ENCODE measurements around the gene FN1.
"Not testable (repeated sequence)": the region's sequence is repeated elsewhere in the genome, so short reads cannot be mapped to it uniquely, and the experiment has no call there.

The FN1 gene

GRCh38 chr2:215363461-215364156, 72.3 kb downstream of the FN1 start:
- DNase-seq, result no peak

- no peak for DNase-seq
These were observed 72.8 kb downstream of the FN1 start for GRCh38 chr2:215363039-215363438.

GRCh38 chr2:215362562-215362904, 73.3 kb downstream of the FN1 start:
- DNase-seq, result no peak

- DNase-seq, result no peak
These were observed 73.8 kb downstream of the FN1 start for GRCh38 chr2:215361876-215362561.

GRCh38 chr2:215361211-215361875, 74.5 kb downstream of the FN1 start:
- DNase-seq, result no peak

- DNase-seq, result no peak
These were observed 75.3 kb downstream of the FN1 start for GRCh38 chr2:215360596-215360995.

- DNase-seq, result not testable (repeated sequence)
These were observed 75.8 kb downstream of the FN1 start for GRCh38 chr2:215360059-215360458.

- DNase-seq, result no peak
These were observed 76.3 kb downstream of the FN1 start for GRCh38 chr2:215359576-215359922.

- DNase-seq, result no peak
These were observed 76.8 kb downstream of the FN1 start for GRCh38 chr2:215358891-215359575.

GRCh38 chr2:215358312-215358845, 77.5 kb downstream of the FN1 start:
- DNase-seq, result no peak

GRCh38 chr2:215357660-215358059, 78.2 kb downstream of the FN1 start:
- DNase-seq, result no peak

GRCh38 chr2:215356948-215357461, 78.9 kb downstream of the FN1 start:
- DNase-seq, result no peak

GRCh38 chr2:215356334-215356947, 79.4 kb downstream of the FN1 start:
- DNase-seq, result no peak

GRCh38 chr2:215355801-215356200, 80.1 kb downstream of the FN1 start:
- no peak for DNase-seq

GRCh38 chr2:215354771-215355695, 80.8 kb downstream of the FN1 start:
- no peak for DNase-seq

- DNase-seq, result no peak
These were observed 83.3 kb downstream of the FN1 start for GRCh38 chr2:215352602-215353001.

- no peak for DNase-seq
These were observed 88.0 kb downstream of the FN1 start for GRCh38 chr2:215347878-215348277.

GRCh38 chr2:215338883-215339679, 96.8 kb downstream of the FN1 start:
- no peak for DNase-seq

GRCh38 chr2:215332872-215333595, 102.8 kb downstream of the FN1 start:
- DNase-seq, result no peak

- DNase-seq, result no peak
These were observed 107.8 kb downstream of the FN1 start for GRCh38 chr2:215328066-215328465.

Data from activated CD4-positive, CD25-positive, alpha-beta regulatory T cell (primary cell).